HCT116 (cell line): ENCODE measurements around the gene TTC39C.

Experiments
- CTCF ChIP-seq, 3 experiments: fragments of 200-600 bp in 1 of 3; sonication (generic) in 1 of 3; IDR thresholded peaks in 2 of 3; conservative IDR thresholded peaks in 1 of 3; 2 replicates each; pipeline ENCODE4 v1.5.1; 2012 to 2017; ENCODE audit warnings: low read depth in 2 of 3, low read length in 2 of 3, antibody characterized with exemption in 1 of 3, borderline replicate concordance in 1 of 3, control low read depth in 1 of 3, mild to moderate bottlenecking in 1 of 3, mixed read lengths in 1 of 3, mixed run types in 1 of 3, moderate library complexity in 1 of 3; ENCODE audit not compliant: insufficient read depth in 1 of 3
- EZH2 ChIP-seq: fragments of 200-600 bp; sonication (generic); IDR thresholded peaks from 2 replicates; pipeline ENCODE4 v1.6.1; 2017; ENCODE audit warnings: antibody characterized with exemption, mixed run types
- SIN3A ChIP-seq: IDR thresholded peaks from 2 replicates; pipeline ENCODE4 v1.6.1; 2012; ENCODE audit warnings: low read depth

GRCh38 chr18:24118750-24119577 is 104.4 kb downstream of the TTC39C start:
- TF ChIP-seq SIN3A (no peak), CTCF (IDR thresholded peaks at IDR 0.05 in 2 of 3, conservative IDR thresholded peaks at IDR 0.05 in 1 of 3; ENCODE audit: borderline replicate concordance in 1 of 3, insufficient read depth in 1 of 3, low read depth in 2 of 3, low read length in 2 of 3) (peak; percentile 73 to 80 (median 76)), EZH2 (no peak)
